ENCODE measurements around the gene UMODL1.

GRCh38 chr21:42027085-42027821, 43.9 kb upstream of the UMODL1 start:
- TF ChIP-seq POU6F1 (CRISPR knock-in tag; IDR thresholded peaks at IDR 0.05; ENCODE audit: borderline replicate concordance, low read depth) (no peak), RARB (CRISPR knock-in tag; IDR thresholded peaks at IDR 0.05) (no peak), OSR1 (CRISPR knock-in tag; IDR thresholded peaks at IDR 0.05) (no peak), PATZ1 (CRISPR knock-in tag; IDR thresholded peaks at IDR 0.05; ENCODE audit: borderline replicate concordance) (no peak), ESRRG (CRISPR knock-in tag; IDR thresholded peaks at IDR 0.05) (no peak), ZFP3 (CRISPR knock-in tag; IDR thresholded peaks at IDR 0.05) (no peak), CREB5 (CRISPR knock-in tag; IDR thresholded peaks at IDR 0.05; ENCODE audit: low read depth) (no peak), ZNF70 (CRISPR knock-in tag; IDR thresholded peaks at IDR 0.05) (no peak), ZC3H10 (CRISPR knock-in tag; IDR thresholded peaks at IDR 0.05) (no peak)
